Ovary (tissue), 9 donors: Measurements from ENCODE around the gene RPL18. TPM values are rescaled to one million over a fixed set of nuclear protein-coding genes. Genes with fewer than 3 reads are reported as not detected.

Source experiments
- DNase-seq, 5 donors: peaks; one replicate each; pipeline ENCODE4 v3.0.0-alpha.2; 2019 to 2020
- H3K27ac ChIP-seq, 2 donors: fragments of 200-600 bp; one replicate each; pipeline versions ENCODE4 v1.5.1 to v1.8.0; 2019 to 2022
- H3K27me3 ChIP-seq: fragments of 200-600 bp; one replicate; pipeline ENCODE4 v1.8.0; 2022
- H3K36me3 ChIP-seq: fragments of 200-600 bp; sonication (generic); one replicate; pipeline ENCODE4 v1.5.1; 2019
- H3K4me1 ChIP-seq: one replicate; pipeline ENCODE4 v1.8.1; 2013; ENCODE audit warnings: mild to moderate bottlenecking, moderate library complexity; ENCODE audit not compliant: insufficient read depth
- H3K4me3 ChIP-seq: fragments of 200-600 bp; sonication (generic); one replicate; pipeline ENCODE4 v1.5.1; 2017
- H3K9me3 ChIP-seq, 2 donors: fragments of 200-600 bp in 1 of 2; sonication (generic) in 1 of 2; one replicate each; pipeline versions ENCODE4 v1.5.1 to v1.8.1; 2013 to 2019; ENCODE audit warnings: mild to moderate bottlenecking in 1 of 2, moderate library complexity in 1 of 2
- CTCF ChIP-seq, 3 donors: fragments of 450-650 bp in 2 of 3; fragments of 200-600 bp in 1 of 3; IDR thresholded peaks; one replicate each; pipeline versions ENCODE4 v1.5.1 to v1.8.0; 2016 to 2022; ENCODE audit warnings: antibody characterized with exemption in 3 of 3, mild to moderate bottlenecking in 1 of 3
- EP300 ChIP-seq: sonication (generic); formaldehyde crosslinking; IDR thresholded peaks from one replicate; pipeline ENCODE4 v1.6.1; 2017; ENCODE audit warnings: antibody characterized with exemption
- POLR2A ChIP-seq: fragments of 450-650 bp; IDR thresholded peaks from one replicate; pipeline ENCODE4 v1.6.1; 2017; ENCODE audit warnings: antibody characterized with exemption, mild to moderate bottlenecking, moderate library complexity
- WGBS, 3 donors: extraction: QIAGEN DNeasy Blood & Tissue Kit in 1 of 3; methylation state at CpG; one replicate each; pipeline versions ENCODE4 v1.1.5 to v1.1.7; 2013 to 2017; 5-methylcytosine and 5-hydroxymethylcytosine counted together
- intact Hi-C, 4 donors: fragments of 100-400 bp; cut with DNase I; formaldehyde crosslinking; loops; one replicate each; pipeline versions ENCODE4 v1.11.0 to v1.15.1; 2022 to 2023
- polyA plus RNA-seq, 2 donors: library from polyadenylated mRNA; stranded (reverse); fragments of 200-250 nt in 1 of 2; fragments of 350-450 nt in 1 of 2; fragmentation: Illumina TruSeq in 1 of 2; extraction: RNeasy Lipid Tissue Mini Kit (QIAGEN cat#74804) in 1 of 2; gene quantifications; one replicate each; pipeline ENCODE4 v1.2.3, GENCODE V29; 2013 to 2014
- total RNA-seq, 7 donors: library from RNA; depleted of rRNA in 2 of 7; stranded (reverse); fragments of >200 nt in 2 of 7; fragmentation: NEBNext Ultra II Directional in 3 of 7; extraction: Animal tissue kit (Norgen Biotek cat#: 25700) in 3 of 7; gene quantifications; one replicate each; pipeline versions ENCODE4 v1.1.0 to v1.2.4, GENCODE V29; 2016 to 2023
- donor health status: DM: no; HTN: no; CAD: no; lungs with moderate emphysema.
- donor health status: DM: no; HTN: no; CAD: no.
- donor health status: Bipolar disorder and iron deficiency.
- donor health status: DM: yes; HTN: yes; CAD: no.
- donor health status: DM: no; HTN: no; CAD: no.
- donor health status: DM: yes; HTN: yes; CAD: no.

Gene RPL18
- total and polyA plus RNA-seq, 9 donors: 1,780 to 8,435 (median 3,584) TPM

DNA sequence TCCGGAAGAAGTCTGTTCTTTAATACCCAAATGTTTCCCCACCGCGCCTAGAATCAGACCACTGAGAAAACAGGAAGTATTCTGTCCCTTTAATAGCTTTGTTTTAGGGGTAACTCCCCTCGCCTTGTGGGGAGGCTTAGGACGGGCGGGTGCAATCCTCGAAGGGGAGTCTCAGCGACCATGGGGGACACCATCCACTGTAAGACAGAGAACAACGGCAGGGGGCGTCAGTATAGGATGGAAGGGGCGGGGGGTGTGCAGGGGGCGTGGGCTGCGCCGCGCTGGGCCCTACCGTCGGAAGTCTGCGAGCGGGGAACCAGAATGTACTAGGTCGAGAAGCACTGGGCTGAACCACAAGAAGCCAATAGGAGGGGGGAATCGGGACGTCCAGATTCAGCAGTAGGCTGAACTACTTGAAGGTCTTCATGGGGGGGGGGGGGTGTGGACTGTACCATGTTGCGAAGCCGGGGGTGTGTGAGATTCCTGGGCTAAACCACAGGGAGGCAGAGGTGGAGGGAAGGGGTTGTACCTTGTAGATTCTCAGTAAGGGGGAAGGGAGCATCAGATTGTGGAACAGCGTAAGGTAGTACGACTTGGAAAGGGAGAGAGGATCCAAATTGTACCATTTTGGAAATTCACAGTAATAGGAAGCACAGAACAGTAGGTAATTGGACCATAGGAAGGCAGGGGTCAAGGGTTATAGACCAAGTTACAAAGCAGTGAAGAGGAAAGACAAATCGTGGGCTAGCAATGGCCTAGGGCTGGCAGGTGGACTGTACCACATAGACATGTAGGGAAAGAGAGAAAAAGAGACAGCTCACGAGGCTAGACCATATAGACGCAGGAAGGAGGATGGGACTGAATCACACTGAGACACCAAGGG, 19.2 kb upstream of the RPL18 start:
- H3K36me3 ChIP-seq: no peaks in the 10 kb centered on the region
- TF ChIP-seq POLR2A (peak; percentile 61), EP300 (no peak), CTCF (IDR thresholded peaks at IDR 0.05) (peak in 2 of 3 donors; percentile 15 to 23)
- H3K9me3 ChIP-seq: no peaks in the 10 kb centered on the region
- H3K27me3 ChIP-seq: no peaks in the 10 kb centered on the region
- peaks cover 10% of the 10 kb centered on the region for H3K4me1 ChIP-seq
- intact Hi-C loops: no loop called here
- 7% methylated on average over 29 of the region's 29 CpGs for WGBS, 3 donors
- peak overlapping the region; percentile 89 to 93 for H3K27ac ChIP-seq
- DNase-seq: peak; percentile 87 to 92 (median 88)
- H3K4me3 ChIP-seq: peak overlapping the region; percentile 51

GRCh38 chr19:48637449-48637947, 18.5 kb upstream of the RPL18 start:
- Histone ChIP-seq H3K27ac (peak overlapping the region; percentile 89 to 93), H3K4me1 (peaks cover 13% of the 10 kb centered on the region), H3K27me3 (no peaks in the 10 kb centered on the region), H3K36me3 (no peaks in the 10 kb centered on the region), H3K4me3 (peak overlapping the region; percentile 60), H3K9me3 (no peaks in the 10 kb centered on the region)
- 0 to 1% (median 1%) methylated on average over 38 of the region's 38 CpGs for WGBS, 3 donors
- TF ChIP-seq CTCF (IDR thresholded peaks at IDR 0.05) (no peak), EP300 (peak; percentile 63), POLR2A (peak; percentile 6)
- DNase-seq: peak; percentile 99 to 100 (median 100)
- intact Hi-C loops: no loop called here

DNA sequence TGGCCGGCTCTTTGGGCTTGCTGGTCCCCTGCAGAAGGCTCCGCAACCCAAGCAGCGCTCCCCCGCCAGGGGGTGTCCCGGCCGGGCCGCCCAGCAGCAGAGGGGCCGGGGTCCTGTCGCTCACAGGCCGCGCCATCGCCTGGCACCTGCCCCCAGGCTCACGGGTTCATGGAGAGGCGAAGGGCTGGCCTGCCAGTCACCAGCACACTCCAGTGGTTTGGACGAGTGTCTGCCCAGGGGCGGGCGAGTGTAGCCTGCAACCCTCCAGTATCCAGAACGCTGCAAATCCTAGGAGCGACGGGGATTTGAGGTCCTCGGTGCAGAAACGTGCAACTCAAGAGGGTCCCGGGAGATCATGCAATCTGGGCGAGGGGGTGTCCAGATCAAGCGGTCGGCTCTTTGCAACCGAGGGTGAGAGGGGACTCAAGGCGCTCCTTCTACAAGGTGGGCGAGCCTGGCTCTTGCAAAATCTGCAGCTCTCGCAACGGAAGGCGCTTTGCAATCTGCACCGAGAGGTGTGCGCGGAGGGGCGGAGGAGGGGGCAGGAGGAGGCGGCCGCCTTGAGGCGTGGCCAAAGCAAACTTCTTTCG, 18.0 kb upstream of the RPL18 start, which contains the start of gene DBP:
Gene DBP, minus strand, starts transcription at position 521 of the 590 bp plus-strand sequence. Its CDS starts 385 bp downstream, at position 136.
- Histone ChIP-seq H3K27me3 (no peaks in the 10 kb centered on the region), H3K36me3 (no peaks in the 10 kb centered on the region), H3K4me3 (peak within 1 kb of the TSS; percentile 60), H3K9me3 (no peaks in the 10 kb centered on the region), H3K27ac (peak within 1 kb of the TSS; percentile 89 to 93), H3K4me1 (peaks cover 13% of the 10 kb centered on the region)
- TF ChIP-seq POLR2A (peak; percentile 42), EP300 (no peak), CTCF (IDR thresholded peaks at IDR 0.05) (peak in 1 of 3 donors; percentile 30)
- 0 to 2% (median 0%) methylated on average over 30 to 40 of the region's 40 CpGs for WGBS, 3 donors
- peak in 3 of 5 donors; percentile 74 to 77 (median 76) for DNase-seq
- intact Hi-C loops: no loop called here

GRCh38 chr19:48635966-48636858, 17.2 kb upstream of the RPL18 start:
- WGBS, 3 donors: 1 to 2% (median 1%) methylated on average over 35 of the region's 35 CpGs
- Histone ChIP-seq H3K4me3 (peak overlapping the region; percentile 60), H3K36me3 (no peaks in the 10 kb centered on the region), H3K9me3 (no peaks in the 10 kb centered on the region), H3K4me1 (peaks cover 13% of the 10 kb centered on the region), H3K27ac (peak overlapping the region; percentile 89 to 93), H3K27me3 (no peaks in the 10 kb centered on the region)
- peak; percentile 71 to 78 (median 76) for DNase-seq
- intact Hi-C loops: no loop called here
- TF ChIP-seq POLR2A (no peak), CTCF (IDR thresholded peaks at IDR 0.05) (no peak), EP300 (no peak)
